ENCODE measurements around the gene SIRT7.
"Not testable (repeated sequence)": the region's sequence is repeated elsewhere in the genome, so short reads cannot be mapped to it uniquely, and the experiment has no call there.

SIRT7 gene

GRCh38 chr17:81918832-81919545 is 1.0 kb upstream of the SIRT7 start:
- DNase-seq = no peak

GRCh38 chr17:81918333-81918669 is 325 bp upstream of the SIRT7 start:
- DNase-seq = not testable (repeated sequence)

GRCh38 chr17:81916234-81917001 is 1.6 kb downstream of the SIRT7 start:
- DNase-seq = no peak

- no peak for DNase-seq
Measured at GRCh38 chr17:81915331-81915730, 2.6 kb downstream of the SIRT7 start.

- no peak for DNase-seq
Measured at GRCh38 chr17:81914103-81914850, 3.7 kb downstream of the SIRT7 start.

- DNase-seq = no peak
Measured at GRCh38 chr17:81913394-81914102, 4.4 kb downstream of the SIRT7 start.

- DNase-seq = no peak
Measured at GRCh38 chr17:81912441-81913309, 5.3 kb downstream of the SIRT7 start.

GRCh38 chr17:81911969-81912368 is 6.0 kb downstream of the SIRT7 start:
- DNase-seq = no peak

- DNase-seq = peak; percentile 74
Measured at GRCh38 chr17:81911277-81911961, 6.6 kb downstream of the SIRT7 start, which contains the start of gene PCYT2. PCYT2 (minus strand) TSS chr17:81911399; CDS start chr17:81911355, 44 bp downstream.

- DNase-seq = no peak
Measured at GRCh38 chr17:81910840-81911276, 7.1 kb downstream of the SIRT7 start.

GRCh38 chr17:81909966-81910839 is 7.8 kb downstream of the SIRT7 start:
- DNase-seq = no peak

- DNase-seq = no peak
Measured at GRCh38 chr17:81909231-81909630, 8.7 kb downstream of the SIRT7 start.

GRCh38 chr17:81908793-81909192 is 9.2 kb downstream of the SIRT7 start:
- no peak for DNase-seq

- DNase-seq = no peak
Measured at GRCh38 chr17:81907219-81908145, 10.5 kb downstream of the SIRT7 start.

- no peak for DNase-seq
Measured at GRCh38 chr17:81906476-81907218, 11.3 kb downstream of the SIRT7 start.

- DNase-seq = no peak
Measured at GRCh38 chr17:81905993-81906392, 12.0 kb downstream of the SIRT7 start.

- DNase-seq = no peak
Measured at GRCh38 chr17:81905424-81905875, 12.5 kb downstream of the SIRT7 start.
